HepG2 (cell line): Measurements from ENCODE around the gene SEMA7A. TPM values are rescaled to one million over a fixed set of nuclear protein-coding genes. Genes with fewer than 3 reads are reported as not detected.

Experiments used
- ATAC-seq: fragments of 200-7000 bp; cut with Tn5 transposase; 3 replicates; pipeline ENCODE4 v1.9.1; 2020; ENCODE audit warnings: mild to moderate bottlenecking, moderate library complexity
- BruUV-seq: library from RNA; stranded (reverse); fragments of 400-500 nt; replicated peaks from 2 replicates; lab custom pipeline; 2021; lab: Mats Ljungman, UMichigan
- CTCF ChIA-PET: fragments of 300-600 bp; formaldehyde crosslinking; extraction: SDS; loops from one replicate; lab custom pipeline; 2021; ENCODE audit warnings: low total read pairs, inconsistent platforms, low intra/inter-chr PET ratio; lab: Yijun Ruan, JAX
- POLR2A ChIA-PET: fragments of 350-600 bp; sonication (Branson Sonifier 250); formaldehyde crosslinking; loops from one replicate; lab custom pipeline; 2020; ENCODE audit warnings: antibody characterized with exemption, inconsistent platforms; lab: Yijun Ruan, JAX
- DNase-seq: peaks from one replicate; pipeline ENCODE4 v3.0.0-alpha.2; 2015; ENCODE audit warnings: low spot score
- FAIRE-seq: peaks from 3 replicates; lab custom pipeline; 2011; peaks lifted over from hg19 to GRCh38; lab: Jason Lieb, UNC
- H2AFZ ChIP-seq: one replicate; pipeline ENCODE4 v1.6.1; 2011; ENCODE audit warnings: low read length, inconsistent platforms
- H3K27ac ChIP-seq: fragments of 300-600 bp; 3 replicates; pipeline ENCODE4 v1.8.0; 2011; ENCODE audit warnings: mixed run types, mild to moderate bottlenecking, mixed read lengths, low read length, inconsistent platforms; ENCODE audit not compliant: insufficient read depth; ENCODE audit errors: extremely low read length
- H3K27me3 ChIP-seq, 2 experiments: fragments of 200-600 bp in 1 of 2; 2 replicates in 1 of 2; 3 replicates in 1 of 2; pipeline versions ENCODE4 v1.6.0 to v1.8.0; 2011; ENCODE audit warnings: low read length in 2 of 2, mild to moderate bottlenecking in 2 of 2, moderate library complexity in 2 of 2, inconsistent platforms in 1 of 2; ENCODE audit not compliant: insufficient read depth in 2 of 2, control insufficient read depth in 1 of 2
- H3K36me3 ChIP-seq, 2 experiments: fragments of 200-600 bp in 1 of 2; replicated peaks in 1 of 2; 2 replicates in 1 of 2; 3 replicates in 1 of 2; pipeline versions ENCODE4 v1.5.1 to v1.8.0; 2011; ENCODE audit warnings: low read length in 2 of 2, inconsistent platforms in 1 of 2; ENCODE audit not compliant: insufficient read depth in 2 of 2, control insufficient read depth in 1 of 2
- H3K4me1 ChIP-seq: 2 replicates; pipeline ENCODE4 v1.5.1; 2012; ENCODE audit warnings: low read length, inconsistent platforms; ENCODE audit not compliant: insufficient read depth
- H3K4me2 ChIP-seq: 2 replicates; pipeline ENCODE4 v1.6.0; 2011; ENCODE audit warnings: low read depth, low read length, inconsistent platforms
- H3K4me3 ChIP-seq, 3 experiments: fragments of 200-600 bp in 1 of 3; sonication (generic), shearing (Covaris generic) in 1 of 3; replicated peaks in 1 of 3; 2 replicates each; pipeline ENCODE4 v1.5.1; 2011 to 2016; ENCODE audit warnings: low read length in 3 of 3, inconsistent platforms in 2 of 3, low read depth in 2 of 3, mild to moderate bottlenecking in 2 of 3, control low read depth in 1 of 3, mixed read lengths in 1 of 3; ENCODE audit not compliant: insufficient read depth in 1 of 3
- H3K79me2 ChIP-seq: one replicate; pipeline ENCODE4 v1.6.1; 2011; ENCODE audit warnings: low read length, inconsistent platforms; ENCODE audit not compliant: insufficient read depth
- H3K9ac ChIP-seq: 2 replicates; pipeline ENCODE4 v1.6.0; 2011; ENCODE audit warnings: mild to moderate bottlenecking, low read depth, low read length, inconsistent platforms; ENCODE audit not compliant: insufficient read depth
- H3K9me3 ChIP-seq: 2 replicates; pipeline ENCODE4 v1.5.1; 2012; ENCODE audit warnings: mild to moderate bottlenecking, low read length
- H4K20me1 ChIP-seq: 2 replicates; pipeline ENCODE4 v1.6.0; 2011; ENCODE audit warnings: inconsistent platforms, mild to moderate bottlenecking, low read length, moderate library complexity; ENCODE audit not compliant: insufficient read depth
- NR2F6 ChIP-seq, 2 experiments: IDR thresholded peaks; 2 replicates each; pipeline ENCODE4 v1.6.1; 2016; ENCODE audit warnings: antibody characterized with exemption in 1 of 2, mild to moderate bottlenecking in 1 of 2
- RARA ChIP-seq: IDR thresholded peaks from 2 replicates; pipeline ENCODE4 v1.6.1; 2016; ENCODE audit warnings: missing genetic modification reagents, missing compliant biosample characterization
- SALL1 ChIP-seq: sonication (generic); formaldehyde crosslinking; IDR thresholded peaks from 2 replicates; pipeline ENCODE4 v1.8.0; 2022; ENCODE audit warnings: mild to moderate bottlenecking, missing genetic modification reagents
- ZNF629 ChIP-seq: sonication (generic); formaldehyde crosslinking; conservative IDR thresholded peaks from 2 replicates; pipeline ENCODE4 v1.5.0; 2020; ENCODE audit warnings: missing genetic modification reagents
- ZNF816 ChIP-seq: sonication (generic); formaldehyde crosslinking; IDR thresholded peaks from 2 replicates; pipeline ENCODE4 v1.8.0; 2022; ENCODE audit warnings: missing genetic modification reagents, mild to moderate bottlenecking, borderline replicate concordance
- WGBS: methylation state at CpG from one replicate; pipeline ENCODE4 v1.1.6; 2017; ENCODE audit warnings: low lambda C conversion rate; 5-methylcytosine and 5-hydroxymethylcytosine counted together
- in situ Hi-C: cut with HindIII; loops from 2 replicates; pipeline ENCODE4 v1.10.0; 2017; ENCODE audit warnings: low pct_unique_long_range_greater_than_20kb; ENCODE audit not compliant: extremely low pct_ligation_motif_present
- intact Hi-C: fragments of 100-400 bp; cut with micrococcal nuclease; formaldehyde crosslinking; loops from one replicate; pipeline ENCODE4 v1.10.0; 2022; ENCODE audit not compliant: unreplicated experiment
- polyA plus RNA-seq, 8 experiments: library from polyadenylated mRNA; depleted of rRNA in 3 of 8; stranded (reverse) in 7 of 8; unstranded in 1 of 8; fragments of >200 nt; fragmentation: Illumina TruSeq in 4 of 8; extraction: Trizol in 4 of 8; gene quantifications; 2 replicates each; pipeline versions ENCODE4 v1.2.1 to v1.2.3, GENCODE V29; 2011 to 2016; ENCODE audit warnings: low read depth in 4 of 8, missing spikeins in 1 of 8, mixed read lengths in 1 of 8; ENCODE audit not compliant: insufficient read depth in 1 of 8
- total RNA-seq, 5 experiments: library from RNA; depleted of rRNA; stranded (reverse); fragments of >200 nt; fragmentation: Illumina TruSeq; extraction: Trizol; gene quantifications; 2 replicates each; pipeline ENCODE4 v1.2.3, GENCODE V29; 2016; ENCODE audit warnings: low read depth in 1 of 5
- TF ChIP-seq, protein P1 (sequence below): fragments of 450-650 bp; IDR thresholded peaks from 2 replicates; pipeline ENCODE4 v1.6.1; 2016
- TF ChIP-seq, protein P2 (sequence below): sonication (generic); formaldehyde crosslinking; IDR thresholded peaks from 2 replicates; pipeline ENCODE4 v1.5.0; 2020; ENCODE audit warnings: mild to moderate bottlenecking, missing genetic modification reagents, borderline replicate concordance

SEMA7A gene
- total and polyA plus RNA-seq, 2 of the 13 experiments (the other 11 are each of a cell fraction or from before 2014, with no cell fraction given) = 9.0 to 15.8 TPM

- BruUV-seq = no TSS peak
- TF ChIP-seq ZNF629 (peak; percentile 73), RARA (CRISPR knock-in tag) (0 out of 2 replicates have a peak, but pooled peaks have one; percentile 13), NR2F6 (IDR thresholded peaks at IDR 0.05) (no peak), NR2F6 (CRISPR knock-in tag; IDR thresholded peaks at IDR 0.05) (0 out of 2 replicates have a peak, but pooled peaks have one; percentile 13), ZNF816 (CRISPR knock-in tag) (no peak)
- TF ChIP-seq, all 625 proteins: peak for 3
- Histone ChIP-seq H3K27me3 (no peaks in the 10 kb centered on the region), H3K79me2 (peaks cover 60% of the 10 kb centered on the region), H4K20me1 (peaks cover 3% of the 10 kb centered on the region; the same call in 1 of the 2 replicates), H3K9ac (no peak overlapping the region), H3K4me1 (peaks cover 100% of the 10 kb centered on the region), H3K4me3 (no peak overlapping the region), H2AFZ (no peak overlapping the region), H3K36me3 (no peaks in the 10 kb centered on the region; a peak in 3 of 5 replicates), H3K27ac (no peak overlapping the region), H3K9me3 (no peaks in the 10 kb centered on the region), H3K4me2 (no peak overlapping the region)
- DNase-seq (no peak), ATAC-seq (no peak), FAIRE-seq (peak; percentile 4)
- intact Hi-C loops = no loop called here
- CTCF ChIA-PET = no interaction called here
- in situ Hi-C loops = no loop called here
- POLR2A ChIA-PET = interaction anchor here (1.3 to 8.1 kb wide), 2 partner anchors 18 to 40 kb away, joined by 4 to 107 read pairs; no protein-coding TSS in a partner anchor
- 79% methylated on average over 8 of the region's 8 CpGs for WGBS
These were observed 8.7 kb downstream of the SEMA7A start for GRCh38 chr15:74424901-74425528.

DNA sequence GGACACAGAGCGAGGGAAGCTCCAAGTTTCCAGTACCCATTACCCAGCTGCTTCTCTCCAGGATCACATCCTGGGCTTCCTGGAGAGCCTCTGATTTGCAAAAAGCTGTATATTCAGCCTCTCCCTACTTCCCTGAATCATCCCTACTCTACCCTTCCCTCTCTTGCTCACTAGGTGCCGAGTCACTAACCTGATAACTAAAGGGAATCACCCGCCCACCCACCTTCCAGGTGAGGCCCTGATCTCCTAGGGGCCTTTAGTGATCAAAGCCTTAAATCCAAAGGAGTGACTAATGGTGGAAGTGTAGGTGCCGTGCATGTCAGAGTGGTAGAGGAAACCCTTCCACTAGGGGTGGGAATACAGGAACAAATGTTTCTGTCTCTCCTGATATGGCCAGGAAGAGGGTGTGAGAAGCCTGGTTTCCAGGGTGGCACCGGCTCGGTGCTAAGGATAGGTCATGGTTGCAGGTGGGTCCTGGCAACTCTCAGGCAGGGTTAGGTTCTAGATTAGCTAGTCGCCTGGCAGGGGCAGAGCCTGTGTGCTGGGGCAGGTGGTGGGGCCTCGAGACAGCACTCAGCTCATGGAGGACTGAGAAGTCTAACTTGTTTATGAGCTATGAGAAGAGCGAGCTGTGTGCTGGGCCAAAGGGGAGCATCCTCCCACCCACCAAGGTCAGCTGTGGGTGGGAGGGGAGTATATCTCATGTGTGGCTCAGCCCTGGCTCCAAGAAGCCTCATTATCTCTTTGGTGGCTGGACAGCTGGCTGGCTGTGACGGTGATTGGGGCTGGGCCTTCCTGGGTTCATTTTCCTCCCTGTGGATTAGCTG, 10.1 kb downstream of the SEMA7A start:
- H3K9me3 ChIP-seq = no peaks in the 10 kb centered on the region
- ChIA-PET CTCF (no interaction called here), POLR2A (interaction anchor here (0.9 to 8.1 kb wide), 5 partner anchors 9 to 39 kb away, joined by 3 to 107 read pairs (median 10); partner anchors contain the start of genes SEMA7A and UBL7)
- ATAC-seq (no peak), DNase-seq (peak; percentile 28), FAIRE-seq (no peak)
- H3K4me1 ChIP-seq = peaks cover 100% of the 10 kb centered on the region
- H3K36me3 ChIP-seq = no peaks in the 10 kb centered on the region; a peak in 4 of 5 replicates
- BruUV-seq = no TSS peak
- H3K4me3 ChIP-seq = peak overlapping the region in 1 of 3 experiments; percentile 30; a peak in 2 of 6 replicates
- in situ Hi-C loops (no loop called here), intact Hi-C loops (no loop called here)
- no peaks in the 10 kb centered on the region for H3K27me3 ChIP-seq
- peak overlapping the region; percentile 67 for H3K9ac ChIP-seq
- peaks cover 62% of the 10 kb centered on the region for H3K79me2 ChIP-seq
- H4K20me1 ChIP-seq = peaks cover 3% of the 10 kb centered on the region; the same call in 1 of the 2 replicates
- H3K27ac ChIP-seq = peak overlapping the region; percentile 74
- H3K4me2 ChIP-seq = peak overlapping the region; percentile 61
- 90% methylated on average over 9 of the region's 10 CpGs for WGBS
- no peak overlapping the region for H2AFZ ChIP-seq
- TF ChIP-seq SALL1 (CRISPR knock-in tag) = 0 out of 2 replicates have a peak, but pooled peaks have one; percentile 11
- TF ChIP-seq, protein P1, sequence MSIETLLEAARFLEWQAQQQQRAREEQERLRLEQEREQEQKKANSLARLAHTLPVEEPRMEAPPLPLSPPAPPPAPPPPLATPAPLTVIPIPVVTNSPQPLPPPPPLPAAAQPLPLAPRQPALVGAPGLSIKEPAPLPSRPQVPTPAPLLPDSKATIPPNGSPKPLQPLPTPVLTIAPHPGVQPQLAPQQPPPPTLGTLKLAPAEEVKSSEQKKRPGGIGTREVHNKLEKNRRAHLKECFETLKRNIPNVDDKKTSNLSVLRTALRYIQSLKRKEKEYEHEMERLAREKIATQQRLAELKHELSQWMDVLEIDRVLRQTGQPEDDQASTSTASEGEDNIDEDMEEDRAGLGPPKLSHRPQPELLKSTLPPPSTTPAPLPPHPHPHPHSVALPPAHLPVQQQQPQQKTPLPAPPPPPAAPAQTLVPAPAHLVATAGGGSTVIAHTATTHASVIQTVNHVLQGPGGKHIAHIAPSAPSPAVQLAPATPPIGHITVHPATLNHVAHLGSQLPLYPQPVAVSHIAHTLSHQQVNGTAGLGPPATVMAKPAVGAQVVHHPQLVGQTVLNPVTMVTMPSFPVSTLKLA = no peak
- TF ChIP-seq, protein P2, sequence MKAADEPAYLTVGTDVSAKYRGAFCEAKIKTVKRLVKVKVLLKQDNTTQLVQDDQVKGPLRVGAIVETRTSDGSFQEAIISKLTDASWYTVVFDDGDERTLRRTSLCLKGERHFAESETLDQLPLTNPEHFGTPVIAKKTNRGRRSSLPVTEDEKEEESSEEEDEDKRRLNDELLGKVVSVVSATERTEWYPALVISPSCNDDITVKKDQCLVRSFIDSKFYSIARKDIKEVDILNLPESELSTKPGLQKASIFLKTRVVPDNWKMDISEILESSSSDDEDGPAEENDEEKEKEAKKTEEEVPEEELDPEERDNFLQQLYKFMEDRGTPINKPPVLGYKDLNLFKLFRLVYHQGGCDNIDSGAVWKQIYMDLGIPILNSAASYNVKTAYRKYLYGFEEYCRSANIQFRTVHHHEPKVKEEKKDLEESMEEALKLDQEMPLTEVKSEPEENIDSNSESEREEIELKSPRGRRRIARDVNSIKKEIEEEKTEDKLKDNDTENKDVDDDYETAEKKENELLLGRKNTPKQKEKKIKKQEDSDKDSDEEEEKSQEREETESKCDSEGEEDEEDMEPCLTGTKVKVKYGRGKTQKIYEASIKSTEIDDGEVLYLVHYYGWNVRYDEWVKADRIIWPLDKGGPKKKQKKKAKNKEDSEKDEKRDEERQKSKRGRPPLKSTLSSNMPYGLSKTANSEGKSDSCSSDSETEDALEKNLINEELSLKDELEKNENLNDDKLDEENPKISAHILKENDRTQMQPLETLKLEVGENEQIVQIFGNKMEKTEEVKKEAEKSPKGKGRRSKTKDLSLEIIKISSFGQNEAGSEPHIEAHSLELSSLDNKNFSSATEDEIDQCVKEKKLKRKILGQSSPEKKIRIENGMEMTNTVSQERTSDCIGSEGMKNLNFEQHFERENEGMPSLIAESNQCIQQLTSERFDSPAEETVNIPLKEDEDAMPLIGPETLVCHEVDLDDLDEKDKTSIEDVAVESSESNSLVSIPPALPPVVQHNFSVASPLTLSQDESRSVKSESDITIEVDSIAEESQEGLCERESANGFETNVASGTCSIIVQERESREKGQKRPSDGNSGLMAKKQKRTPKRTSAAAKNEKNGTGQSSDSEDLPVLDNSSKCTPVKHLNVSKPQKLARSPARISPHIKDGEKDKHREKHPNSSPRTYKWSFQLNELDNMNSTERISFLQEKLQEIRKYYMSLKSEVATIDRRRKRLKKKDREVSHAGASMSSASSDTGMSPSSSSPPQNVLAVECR (CRISPR knock-in tag) = no peak
